Measurements from ENCODE around the gene CDCA7. TPM values are rescaled to one million over a fixed set of nuclear protein-coding genes. Genes with fewer than 3 reads are reported as not detected.
A peak's percentile ranks its signal among the peaks of the same experiment; 100 is the strongest.

Gene CDCA7
- total and polyA plus RNA-seq, 10 donors = 1.3 to 12.4 (median 2.8) TPM

- WGBS, 5 donors = 14 to 24% (median 17%) methylated on average over 7 of the region's 7 CpGs
- no peaks in the 10 kb centered on the region for H3K36me3 ChIP-seq
- TF ChIP-seq POLR2AphosphoS5 (IDR thresholded peaks at IDR 0.05) (no peak), CTCF (IDR thresholded peaks at IDR 0.05 in 8 of 11, conservative IDR thresholded peaks at IDR 0.05 in 3 of 11) (no peak), POLR2A (IDR thresholded peaks at IDR 0.05) (no peak)
- intact Hi-C loops (cut with DNase I; ENCODE audit: low total_unique reads) = loop anchor here (5.0 kb wide), 1 partner anchor 940 kb away; no protein-coding TSS in a partner anchor
- H3K4me3 ChIP-seq = no peak overlapping the region
- no peak for DNase-seq
- no peaks in the 10 kb centered on the region for H3K9me3 ChIP-seq
- no peak overlapping the region for H3K27ac ChIP-seq
- H3K27me3 ChIP-seq (replicated peaks in 1 of 7) = peaks cover 0 to 89% (median 58%) of the 10 kb centered on the region in 7 donors
- peaks cover 3 to 14% (median 8%) of the 10 kb centered on the region in 6 donors for H3K4me1 ChIP-seq
These were observed 47.1 kb downstream of the CDCA7 start for GRCh38 chr2:173401716-173402326.

- intact Hi-C loops (cut with DNase I; ENCODE audit: low total_unique reads) = loop anchor here (5.0 kb wide), 1 partner anchor 940 kb away; no protein-coding TSS in a partner anchor
- no peak overlapping the region for H3K4me3 ChIP-seq
- H3K27me3 ChIP-seq (replicated peaks in 1 of 7) = peaks cover 0 to 82% (median 54%) of the 10 kb centered on the region in 7 donors
- WGBS, 5 donors = 4 to 6% (median 5%) methylated on average over 21 of the region's 21 CpGs
- no peaks in the 10 kb centered on the region for H3K9me3 ChIP-seq
- H3K36me3 ChIP-seq = no peaks in the 10 kb centered on the region
- H3K27ac ChIP-seq = no peak overlapping the region
- H3K4me1 ChIP-seq = peaks cover 3 to 14% (median 8%) of the 10 kb centered on the region in 6 donors
- TF ChIP-seq POLR2AphosphoS5 (IDR thresholded peaks at IDR 0.05) = no peak
- no peak for TF ChIP-seq POLR2A (IDR thresholded peaks at IDR 0.05)
- TF ChIP-seq CTCF (IDR thresholded peaks at IDR 0.05 in 8 of 11, conservative IDR thresholded peaks at IDR 0.05 in 3 of 11) = peak; percentile 56 to 79 (median 73)
- peak; percentile 85 for DNase-seq
These were observed 47.8 kb downstream of the CDCA7 start for GRCh38 chr2:173402405-173402974.

GRCh38 chr2:173404841-173405750, 50.4 kb downstream of the CDCA7 start:
- no peak overlapping the region for H3K27ac ChIP-seq
- no peaks in the 10 kb centered on the region for H3K9me3 ChIP-seq
- peaks cover 0 to 57% (median 34%) of the 10 kb centered on the region in 7 donors for H3K27me3 ChIP-seq (replicated peaks in 1 of 7)
- H3K36me3 ChIP-seq = no peaks in the 10 kb centered on the region
- no peak for TF ChIP-seq CTCF (IDR thresholded peaks at IDR 0.05 in 8 of 11, conservative IDR thresholded peaks at IDR 0.05 in 3 of 11)
- no peak for TF ChIP-seq POLR2A (IDR thresholded peaks at IDR 0.05)
- TF ChIP-seq POLR2AphosphoS5 (IDR thresholded peaks at IDR 0.05) = no peak
- no peak for DNase-seq
- 59 to 79% (median 69%) methylated on average over 8 of the region's 8 CpGs for WGBS, 5 donors
- peaks cover 3 to 14% (median 8%) of the 10 kb centered on the region in 6 donors for H3K4me1 ChIP-seq
- intact Hi-C loops (cut with DNase I; ENCODE audit: low total_unique reads) = loop anchor here (5.0 kb wide), 1 partner anchor 937 kb away; no protein-coding TSS in a partner anchor
- H3K4me3 ChIP-seq = no peak overlapping the region
